HCT116 (cell line): ENCODE results near the gene PDE4B. TPM values are rescaled to one million over a fixed set of nuclear protein-coding genes. Genes with fewer than 3 reads are reported as not detected.

ENCODE experiments used
- ATAC-seq: fragments of 200-7000 bp; cut with Tn5 transposase; 2 replicates; pipeline ENCODE4 v1.9.1; 2020; ENCODE audit warnings: mild to moderate bottlenecking, moderate library complexity
- BruUV-seq: library from RNA; stranded (reverse); fragments of 400-500 nt; replicated peaks from 2 replicates; lab custom pipeline; 2021; lab: Mats Ljungman, UMichigan
- CTCF ChIA-PET: fragments of 300-600 bp; sonication (Branson Sonifier 250); formaldehyde crosslinking; loops from one replicate; lab custom pipeline; 2021; ENCODE audit warnings: antibody characterized with exemption; lab: Charles Lee
- POLR2A ChIA-PET: fragments of 300-600, 350-600 bp; sonication (Branson Sonifier 250); formaldehyde crosslinking; loops from one replicate; lab custom pipeline; 2021; ENCODE audit warnings: antibody characterized with exemption; lab: Charles Lee
- RAD21 ChIA-PET, 2 experiments: fragments of 300-600 bp; sonication (Branson Sonifier 250); formaldehyde crosslinking; loops; one replicate each; lab custom pipeline; 2023; ENCODE audit warnings: low total read pairs in 2 of 2; ENCODE audit not compliant: uncharacterized antibody in 2 of 2, unreplicated experiment in 2 of 2, low non-redundant PET in 1 of 2; lab: Charles Lee
- DNase-seq: peaks from one replicate; pipeline ENCODE4 v3.0.0-alpha.2; 2010; ENCODE audit warnings: low read depth, low spot score
- H2AFZ ChIP-seq: fragments of 200-600 bp; shearing (Covaris generic), sonication (generic); 2 replicates; pipeline ENCODE4 v1.6.1; 2017; ENCODE audit warnings: low read depth, mixed run types, mixed read lengths, antibody characterized with exemption, low read length; ENCODE audit not compliant: poor library complexity, severe bottlenecking
- H3K27ac ChIP-seq: 2 replicates; pipeline ENCODE4 v1.5.1; 2012; ENCODE audit warnings: low read depth, low read length
- H3K27me3 ChIP-seq: fragments of 200-600 bp; sonication (generic); 2 replicates; pipeline ENCODE4 v1.6.1; 2016; ENCODE audit warnings: mixed run types, low read length, mixed read lengths; ENCODE audit not compliant: insufficient read depth
- H3K36me3 ChIP-seq, 2 experiments: fragments of 200-500 bp in 1 of 2; fragments of 200-600 bp in 1 of 2; sonication (Bioruptor generic) in 1 of 2; sonication (generic) in 1 of 2; 2 replicates each; pipeline versions ENCODE4 v1.5.1 to v1.6.1; 2014 to 2016; ENCODE audit warnings: low read length in 2 of 2, inconsistent platforms in 1 of 2, mixed read lengths in 1 of 2, mixed run types in 1 of 2; ENCODE audit not compliant: insufficient read depth in 2 of 2, control insufficient read depth in 1 of 2
- H3K4me1 ChIP-seq, 2 experiments: fragments of 200-600 bp in 1 of 2; sonication (generic) in 1 of 2; 2 replicates each; pipeline versions ENCODE4 v1.5.1 to v1.6.1; 2012 to 2017; ENCODE audit warnings: low read length in 2 of 2, inconsistent platforms in 1 of 2, mild to moderate bottlenecking in 1 of 2, mixed read lengths in 1 of 2, mixed run types in 1 of 2, moderate library complexity in 1 of 2; ENCODE audit not compliant: insufficient read depth in 2 of 2, control insufficient read depth in 1 of 2
- H3K4me2 ChIP-seq: fragments of 200-600 bp; sonication (generic); 2 replicates; pipeline ENCODE4 v1.6.1; 2017; ENCODE audit warnings: mixed run types, low read length, mixed read lengths
- H3K4me3 ChIP-seq, 2 experiments: fragments of 200-600 bp in 1 of 2; sonication (generic) in 1 of 2; replicated peaks in 1 of 2; 2 replicates each; pipeline ENCODE4 v1.5.1; 2011 to 2016; ENCODE audit warnings: low read length in 2 of 2, control low read depth in 1 of 2, low read depth in 1 of 2, mild to moderate bottlenecking in 1 of 2, mixed read lengths in 1 of 2, mixed run types in 1 of 2
- H3K79me2 ChIP-seq: fragments of 200-600 bp; sonication (generic); 2 replicates; pipeline ENCODE4 v1.6.1; 2017; ENCODE audit warnings: mild to moderate bottlenecking, mixed run types, low read length, moderate library complexity, mixed read lengths; ENCODE audit not compliant: insufficient read depth
- H3K9ac ChIP-seq: fragments of 200-600 bp; sonication (generic); 2 replicates; pipeline ENCODE4 v1.6.1; 2016; ENCODE audit warnings: low read length, mixed read lengths
- H3K9me2 ChIP-seq: fragments of 200-600 bp; sonication (generic), shearing (Covaris generic); 2 replicates; pipeline ENCODE4 v1.6.1; 2017; ENCODE audit warnings: mixed run types, mild to moderate bottlenecking, moderate library complexity; ENCODE audit not compliant: insufficient read depth
- H3K9me3 ChIP-seq, 2 experiments: fragments of 200-500 bp in 1 of 2; fragments of 200-600 bp in 1 of 2; sonication (Bioruptor generic) in 1 of 2; sonication (generic) in 1 of 2; 2 replicates each; pipeline ENCODE4 v1.6.1; 2014 to 2017; ENCODE audit warnings: low read length in 2 of 2, mixed read lengths in 2 of 2, inconsistent platforms in 1 of 2, low read depth in 1 of 2, mild to moderate bottlenecking in 1 of 2, mixed run types in 1 of 2, moderate library complexity in 1 of 2; ENCODE audit not compliant: control insufficient read depth in 1 of 2, insufficient read depth in 1 of 2
- H4K20me1 ChIP-seq: fragments of 200-600 bp; sonication (generic), shearing (Covaris generic); 2 replicates; pipeline ENCODE4 v1.6.1; 2017; ENCODE audit warnings: mixed run types, mild to moderate bottlenecking, moderate library complexity; ENCODE audit not compliant: insufficient read depth
- CBX3 ChIP-seq: IDR thresholded peaks from 2 replicates; pipeline ENCODE4 v1.6.1; 2012; ENCODE audit warnings: low read depth
- CEBPB ChIP-seq: IDR thresholded peaks from 2 replicates; pipeline ENCODE4 v1.6.1; 2012; ENCODE audit warnings: low read depth
- CTCF ChIP-seq, 3 experiments: fragments of 200-600 bp in 1 of 3; sonication (generic) in 1 of 3; IDR thresholded peaks in 2 of 3; conservative IDR thresholded peaks in 1 of 3; 2 replicates each; pipeline ENCODE4 v1.5.1; 2012 to 2017; ENCODE audit warnings: low read depth in 2 of 3, low read length in 2 of 3, antibody characterized with exemption in 1 of 3, borderline replicate concordance in 1 of 3, control low read depth in 1 of 3, mild to moderate bottlenecking in 1 of 3, mixed read lengths in 1 of 3, mixed run types in 1 of 3, moderate library complexity in 1 of 3; ENCODE audit not compliant: insufficient read depth in 1 of 3
- EGR1 ChIP-seq: IDR thresholded peaks from 2 replicates; pipeline ENCODE4 v1.6.1; 2012; ENCODE audit warnings: low read depth
- ELF1 ChIP-seq: IDR thresholded peaks from 2 replicates; pipeline ENCODE4 v1.6.1; 2012; ENCODE audit warnings: low read depth, borderline replicate concordance
- EZH2 ChIP-seq: fragments of 200-600 bp; sonication (generic); IDR thresholded peaks from 2 replicates; pipeline ENCODE4 v1.6.1; 2017; ENCODE audit warnings: antibody characterized with exemption, mixed run types
- FOSL1 ChIP-seq: IDR thresholded peaks from 2 replicates; pipeline ENCODE4 v1.6.1; 2012; ENCODE audit warnings: low read depth
- JUND ChIP-seq: IDR thresholded peaks from 2 replicates; pipeline ENCODE4 v1.6.1; 2012
- MAX ChIP-seq: IDR thresholded peaks from 2 replicates; pipeline ENCODE4 v1.6.1; 2012
- POLR2A ChIP-seq: IDR thresholded peaks from 2 replicates; pipeline ENCODE4 v1.7.0; 2011; ENCODE audit warnings: borderline replicate concordance; ENCODE audit not compliant: insufficient read depth, insufficient read length; ENCODE audit errors: extremely low read depth
- RAD21 ChIP-seq: IDR thresholded peaks from 2 replicates; pipeline ENCODE4 v1.6.1; 2012; ENCODE audit warnings: low read depth, mild to moderate bottlenecking
- SIN3A ChIP-seq: IDR thresholded peaks from 2 replicates; pipeline ENCODE4 v1.6.1; 2012; ENCODE audit warnings: low read depth
- SRF ChIP-seq: IDR thresholded peaks from 2 replicates; pipeline ENCODE4 v1.6.1; 2012; ENCODE audit warnings: low read depth
- TCF7L2 ChIP-seq: IDR thresholded peaks from 2 replicates; pipeline ENCODE4 v1.7.0; 2011; ENCODE audit warnings: borderline replicate concordance, inconsistent platforms; ENCODE audit not compliant: insufficient read depth, insufficient read length; ENCODE audit errors: extremely low read depth
- YY1 ChIP-seq: IDR thresholded peaks from 2 replicates; pipeline ENCODE4 v1.6.1; 2011; ENCODE audit warnings: low read length, low read depth, moderate library complexity, mild to moderate bottlenecking; ENCODE audit not compliant: insufficient replicate concordance; ENCODE audit errors: extremely low read depth
- ZFX ChIP-seq: fragments of 450-650 bp; IDR thresholded peaks from 2 replicates; pipeline ENCODE4 v1.6.1; 2017
- ZNF274 ChIP-seq: fragments of 200-500 bp; sonication (Bioruptor generic); IDR thresholded peaks from 2 replicates; pipeline ENCODE4 v1.6.1; 2014; ENCODE audit warnings: mild to moderate bottlenecking, low read depth, low read length, inconsistent platforms
- intact Hi-C: fragments of 100-400 bp; cut with micrococcal nuclease; formaldehyde crosslinking; loops from 2 replicates; pipeline ENCODE4 v1.10.0; 2022
- total RNA-seq: library from RNA; stranded (reverse); gene quantifications from one replicate; pipeline ENCODE4 v1.2.1, GENCODE V29; 2021; ENCODE audit not compliant: unreplicated experiment

Gene PDE4B
- total RNA-seq, 1 experiment from 2014 or later = 76.9 TPM

GRCh38 chr1:66393586-66394287, 601.0 kb downstream of the PDE4B start:
- POLR2A ChIA-PET = no interaction called here
- Histone ChIP-seq H3K4me2 (no peak overlapping the region), H3K9ac (no peak overlapping the region), H2AFZ (no peak overlapping the region), H3K9me3 (peaks cover 5 to 9% of the 10 kb centered on the region in 2 experiments; a peak in 3 of 4 replicates), H3K4me3 (no peak overlapping the region), H3K27ac (no peak overlapping the region), H4K20me1 (no peaks in the 10 kb centered on the region), H3K79me2 (no peaks in the 10 kb centered on the region), H3K27me3 (no peaks in the 10 kb centered on the region), H3K9me2 (no peaks in the 10 kb centered on the region), H3K4me1 (no peaks in the 10 kb centered on the region)
- ATAC-seq (no peak), DNase-seq (no peak)
- BruUV-seq = no TSS peak
- CTCF ChIA-PET = no interaction called here
- intact Hi-C loops = no loop called here
- TF ChIP-seq CEBPB (no peak), POLR2A (no peak), EZH2 (no peak), CBX3 (no peak), SIN3A (no peak)
- TF ChIP-seq, all 23 proteins: peak for 0
- no peaks in the 10 kb centered on the region for H3K36me3 ChIP-seq
- RAD21 ChIA-PET = no interaction called here

GRCh38 chr1:66394603-66395002, 601.9 kb downstream of the PDE4B start:
- Histone ChIP-seq H4K20me1 (no peaks in the 10 kb centered on the region), H3K27ac (no peak overlapping the region), H3K9me2 (no peaks in the 10 kb centered on the region), H3K27me3 (no peaks in the 10 kb centered on the region), H3K4me1 (no peaks in the 10 kb centered on the region)
- intact Hi-C loops = no loop called here
- no peak for DNase-seq
- CTCF ChIA-PET = no interaction called here
- no TSS peak for BruUV-seq
- POLR2A ChIA-PET = no interaction called here
- no peak for TF ChIP-seq EZH2
- TF ChIP-seq FOSL1 = no peak
- no peak for TF ChIP-seq ZNF274
- no peak for TF ChIP-seq YY1
- TF ChIP-seq EGR1 = no peak
- TF ChIP-seq MAX = no peak
- TF ChIP-seq RAD21 = no peak
- TF ChIP-seq CTCF (IDR thresholded peaks at IDR 0.05 in 2 of 3, conservative IDR thresholded peaks at IDR 0.05 in 1 of 3; ENCODE audit: borderline replicate concordance in 1 of 3, insufficient read depth in 1 of 3, low read depth in 2 of 3, low read length in 2 of 3) = no peak
- TF ChIP-seq SRF = no peak
- no peak for TF ChIP-seq ELF1
- no peak for TF ChIP-seq ZFX
- no peak for TF ChIP-seq JUND
- TF ChIP-seq SIN3A = no peak
- no peak for TF ChIP-seq TCF7L2
- TF ChIP-seq, all 23 proteins: peak for 0
- RAD21 ChIA-PET = no interaction called here
- Histone ChIP-seq H3K4me2 (no peak overlapping the region), H3K36me3 (no peaks in the 10 kb centered on the region), H3K4me3 (no peak overlapping the region), H3K9me3 (peaks cover 1 to 8% of the 10 kb centered on the region in 2 experiments; a peak in 3 of 4 replicates), H3K79me2 (no peaks in the 10 kb centered on the region), H2AFZ (no peak overlapping the region), H3K9ac (no peak overlapping the region)
- ATAC-seq = no peak
